Left lobe of liver (tissue), 1 donor: ENCODE results near the gene DCBLD1. TPM values are rescaled to one million over a fixed set of nuclear protein-coding genes. Genes with fewer than 3 reads are reported as not detected.

Source experiments
- total RNA-seq: library from RNA; stranded (reverse); gene quantifications from one replicate; pipeline ENCODE4 v1.2.1, GENCODE V29; 2021
- donor health status: DM: no; HTN: yes; CAD: no.

The DCBLD1 gene
- total RNA-seq, 1 donor from 2014 or later, result 9.0 TPM

Other genes starting within 250 kb of the DCBLD1 start
- gene VGLL2, start 217.1 kb upstream of the DCBLD1 start, total RNA-seq, result not detected
- 0.15 TPM for gene ROS1, start 56.7 kb upstream of the DCBLD1 start, total RNA-seq
- gene GOPC, start 119.8 kb downstream of the DCBLD1 start, total RNA-seq, result 8.4 TPM
- gene NUS1, start 192.8 kb downstream of the DCBLD1 start, total RNA-seq, result 21.1 TPM